Gastroesophageal sphincter (tissue), 3 donors: ENCODE data around the gene PIGU.

Source experiments
- CTCF ChIP-seq, 4 experiments: fragments of 200-600 bp in 2 of 4; fragments of 450-650 bp in 2 of 4; sonication (generic) in 1 of 4; IDR thresholded peaks; one replicate each; pipeline ENCODE4 v1.5.1; 2017 to 2019; ENCODE audit warnings: antibody characterized with exemption in 4 of 4, mild to moderate bottlenecking in 2 of 4, moderate library complexity in 2 of 4
- EP300 ChIP-seq: sonication (generic); formaldehyde crosslinking; IDR thresholded peaks from one replicate; pipeline ENCODE4 v1.6.1; 2017; ENCODE audit warnings: antibody characterized with exemption, mild to moderate bottlenecking
- POLR2A ChIP-seq, 2 donors: fragments of 450-650 bp; IDR thresholded peaks; one replicate each; pipeline ENCODE4 v1.6.1; 2017; ENCODE audit warnings: antibody characterized with exemption in 2 of 2, mild to moderate bottlenecking in 2 of 2, moderate library complexity in 1 of 2

GRCh38 chr20:34571753-34572152 lies 105.1 kb downstream of the PIGU start:
- TF ChIP-seq CTCF (IDR thresholded peaks at IDR 0.05) (no peak), EP300 (no peak), POLR2A (IDR thresholded peaks at IDR 0.05) (no peak)
